ENCODE measurements around the gene ABCC5. TPM values are rescaled to one million over a fixed set of nuclear protein-coding genes. Genes with fewer than 3 reads are reported as not detected.
"Not testable (repeated sequence)": the region's sequence is repeated elsewhere in the genome, so short reads cannot be mapped to it uniquely, and the experiment has no call there.

Gene ABCC5
- total RNA-seq, 3 donors from 2014 or later: 10.0 to 12.5 (median 12.4) TPM

GRCh38 chr3:184030536-184030935 lies 12.9 kb upstream of the ABCC5 start:
- H3K4me1 Mint-ChIP-seq (ENCODE audit: low read depth): no peaks in the 10 kb centered on the region
- H3K36me3 Mint-ChIP-seq (ENCODE audit: insufficient read depth): no peaks in the 10 kb centered on the region
- no peak for DNase-seq
- no peak for ATAC-seq
- peaks cover 6% of the 10 kb centered on the region for H3K27me3 Mint-ChIP-seq (ENCODE audit: low read depth)
- H3K9me3 Mint-ChIP-seq: peaks cover 5% of the 10 kb centered on the region
- no peak overlapping the region for H3K4me3 Mint-ChIP-seq

GRCh38 chr3:184029443-184029842 lies 11.8 kb upstream of the ABCC5 start:
- H3K9me3 Mint-ChIP-seq: peaks cover 5% of the 10 kb centered on the region
- no peaks in the 10 kb centered on the region for H3K36me3 Mint-ChIP-seq (ENCODE audit: insufficient read depth)
- ATAC-seq (no peak), DNase-seq (no peak)
- H3K4me1 Mint-ChIP-seq (ENCODE audit: low read depth): no peaks in the 10 kb centered on the region
- H3K27me3 Mint-ChIP-seq (ENCODE audit: low read depth): peaks cover 9% of the 10 kb centered on the region
- no peak overlapping the region for H3K4me3 Mint-ChIP-seq

DNA sequence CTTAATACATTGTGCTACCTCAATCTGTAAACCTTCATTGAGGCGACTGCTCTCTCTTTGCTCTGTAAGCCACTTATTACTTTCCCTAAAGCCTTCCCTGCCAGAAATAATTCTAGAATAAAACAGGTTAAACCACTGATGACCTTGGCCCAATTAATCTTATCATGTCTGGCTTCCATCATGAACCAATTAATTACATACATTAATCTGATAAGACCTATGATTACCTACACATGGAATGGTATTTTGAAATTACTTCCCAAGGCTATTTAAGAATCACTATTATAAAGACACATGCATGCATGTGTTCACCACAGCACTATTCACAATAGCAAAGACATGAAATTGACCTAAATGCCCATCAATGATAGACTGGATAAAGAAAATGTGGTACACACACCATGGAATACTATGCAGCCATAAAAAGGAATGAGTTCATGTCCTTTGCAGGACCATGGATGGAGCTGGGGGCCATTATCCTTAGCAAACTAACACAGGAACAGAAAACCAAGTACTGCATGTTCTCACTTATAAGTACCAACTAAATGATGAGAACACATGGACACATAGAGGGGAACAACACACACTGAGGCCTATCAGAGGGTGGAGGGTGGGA lies 10.7 kb upstream of the ABCC5 start:
- not testable (repeated sequence) for H3K4me3 Mint-ChIP-seq; H3K4me1 Mint-ChIP-seq (ENCODE audit: low read depth); DNase-seq; H3K9me3 Mint-ChIP-seq; ATAC-seq; H3K36me3 Mint-ChIP-seq (ENCODE audit: insufficient read depth)
- peaks cover 12% of the 10 kb centered on the region for H3K27me3 Mint-ChIP-seq (ENCODE audit: low read depth)

GRCh38 chr3:184025256-184025655 lies 7.6 kb upstream of the ABCC5 start:
- H3K27me3 Mint-ChIP-seq (ENCODE audit: low read depth): peaks cover 20% of the 10 kb centered on the region
- H3K36me3 Mint-ChIP-seq (ENCODE audit: insufficient read depth); DNase-seq; ATAC-seq; H3K4me1 Mint-ChIP-seq (ENCODE audit: low read depth); H3K9me3 Mint-ChIP-seq; H3K4me3 Mint-ChIP-seq: not testable (repeated sequence)

DNA sequence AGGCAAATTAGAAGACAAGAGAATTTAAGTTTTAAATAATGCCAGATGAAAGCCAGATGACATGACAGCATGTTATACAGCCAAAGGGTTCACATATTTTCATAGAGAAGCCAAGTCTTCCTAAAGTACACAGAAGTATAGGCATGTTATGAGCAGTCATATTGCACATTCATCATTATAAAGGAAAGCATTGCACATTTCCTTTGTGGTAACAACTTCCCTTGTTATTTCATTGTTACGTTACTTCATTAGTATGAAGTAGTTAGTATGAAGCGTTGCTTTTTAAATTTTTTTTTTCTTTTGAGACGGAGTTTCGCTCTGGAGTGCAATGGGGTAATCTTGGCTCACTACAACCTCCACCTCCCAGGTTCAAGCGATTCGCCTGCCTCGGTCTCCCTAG lies 4.6 kb upstream of the ABCC5 start:
- Mint-ChIP-seq H3K9me3 (no peaks in the 10 kb centered on the region), H3K4me3 (no peak overlapping the region), H3K36me3 (ENCODE audit: insufficient read depth) (no peaks in the 10 kb centered on the region), H3K27me3 (ENCODE audit: low read depth) (peaks cover 20% of the 10 kb centered on the region), H3K4me1 (ENCODE audit: low read depth) (peaks cover 11% of the 10 kb centered on the region)
- no peak for ATAC-seq
- no peak for DNase-seq

DNA sequence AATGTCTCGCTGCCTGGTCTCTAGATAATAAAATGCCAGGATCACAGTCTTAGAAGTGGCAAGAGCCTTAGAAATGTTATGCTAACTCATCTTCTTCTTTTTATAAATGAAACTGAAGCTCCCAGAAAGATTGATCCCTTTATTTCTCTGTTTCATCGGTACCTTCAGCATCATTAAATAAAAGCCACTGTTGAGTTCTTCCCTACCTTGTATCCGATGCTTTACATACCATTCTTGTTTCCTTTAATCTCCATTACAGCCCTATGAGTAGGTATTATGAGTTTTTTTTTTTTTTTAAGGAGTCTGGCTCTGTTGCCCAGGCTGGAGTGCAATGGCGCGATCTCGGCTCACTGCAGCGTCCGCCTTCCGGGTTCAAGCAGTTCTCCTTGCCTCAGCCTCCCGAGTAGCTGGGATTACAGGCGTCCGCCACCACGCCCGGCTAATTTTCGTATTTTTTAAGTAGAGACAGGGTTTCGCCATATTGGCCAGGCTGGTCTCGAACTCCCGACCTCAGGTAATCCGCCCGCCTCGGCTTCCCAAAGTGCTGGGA lies 815 bp upstream of the ABCC5 start:
- Mint-ChIP-seq H3K36me3 (ENCODE audit: insufficient read depth) (peaks cover 2% of the 10 kb centered on the region), H3K9me3 (no peaks in the 10 kb centered on the region), H3K4me1 (ENCODE audit: low read depth) (peaks cover 26% of the 10 kb centered on the region), H3K4me3 (peak overlapping the region; percentile 99), H3K27me3 (ENCODE audit: low read depth) (peaks cover 8% of the 10 kb centered on the region)
- DNase-seq (no peak), ATAC-seq (no peak)

DNA sequence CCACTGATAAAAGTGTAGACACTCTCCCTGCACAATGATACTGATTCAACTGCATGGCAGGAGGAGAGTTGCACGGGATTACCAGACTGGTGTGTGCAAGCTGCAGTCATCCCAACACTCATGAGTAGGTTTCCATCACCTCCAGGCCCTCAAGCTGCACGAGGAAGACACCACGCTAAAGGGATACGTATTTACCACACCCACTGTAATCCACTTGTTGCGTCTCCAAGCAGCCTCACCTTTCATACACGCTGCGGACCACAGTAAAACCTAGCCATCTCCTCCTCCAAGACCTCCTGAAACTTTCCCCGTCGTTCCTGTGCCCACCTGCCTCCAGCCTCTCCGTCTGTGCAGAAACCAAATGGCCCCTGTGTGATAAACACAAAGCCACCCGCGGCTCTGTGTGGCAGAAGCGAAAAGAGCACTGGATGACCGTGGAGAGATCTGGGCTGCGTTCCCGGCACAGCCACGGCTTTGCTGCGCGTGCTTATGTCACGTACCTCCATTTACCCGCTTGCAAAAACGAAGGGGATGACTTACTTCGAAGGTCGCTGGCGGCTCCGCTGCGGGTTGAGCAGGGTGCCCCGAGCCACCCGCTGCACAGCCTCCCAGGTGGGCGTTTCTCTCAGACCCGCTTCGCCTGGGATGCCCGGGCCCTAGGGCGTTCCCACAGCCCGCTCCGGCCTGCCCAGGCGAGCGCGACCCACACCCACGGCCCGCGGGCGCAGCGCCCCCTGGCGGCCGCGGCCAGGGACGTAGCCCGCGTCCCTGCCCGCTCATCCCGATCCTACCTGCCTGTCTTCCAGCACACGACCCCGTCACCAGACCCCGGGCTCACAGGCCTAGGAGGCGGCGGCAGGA lies 643 bp downstream of the ABCC5 start:
- Mint-ChIP-seq H3K4me3 (peak overlapping the region; percentile 99), H3K27me3 (ENCODE audit: low read depth) (peaks cover 6% of the 10 kb centered on the region), H3K9me3 (no peaks in the 10 kb centered on the region), H3K4me1 (ENCODE audit: low read depth) (peaks cover 26% of the 10 kb centered on the region), H3K36me3 (ENCODE audit: insufficient read depth) (peaks cover 10% of the 10 kb centered on the region)
- DNase-seq (peak; percentile 25), ATAC-seq (peak; percentile 79 to 86)

DNA sequence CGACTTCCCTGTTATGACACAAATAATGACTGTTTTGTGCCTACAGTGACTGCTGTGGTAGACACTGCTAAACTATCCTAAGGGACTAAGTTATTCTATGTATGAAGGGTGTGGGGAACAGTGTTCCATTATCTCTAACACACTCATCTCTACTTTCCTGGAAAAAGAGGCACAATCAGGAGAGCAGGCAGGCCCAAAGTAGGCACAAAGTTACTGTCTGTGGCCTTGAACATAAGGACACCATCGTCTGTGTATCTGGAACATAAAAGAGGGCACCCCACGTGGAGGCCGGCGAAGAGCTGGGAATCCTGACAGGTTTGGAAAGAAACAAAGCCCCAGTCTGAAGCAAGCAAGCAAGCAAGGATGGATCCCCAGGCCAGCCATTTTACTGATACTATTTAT lies 1.5 kb downstream of the ABCC5 start:
- no peak for DNase-seq
- Mint-ChIP-seq H3K36me3 (ENCODE audit: insufficient read depth) (peaks cover 10% of the 10 kb centered on the region), H3K9me3 (no peaks in the 10 kb centered on the region), H3K27me3 (ENCODE audit: low read depth) (peaks cover 3% of the 10 kb centered on the region), H3K4me1 (ENCODE audit: low read depth) (peaks cover 26% of the 10 kb centered on the region), H3K4me3 (peak overlapping the region; percentile 99)
- no peak for ATAC-seq

GRCh38 chr3:184015381-184016019 lies 2.2 kb downstream of the ABCC5 start:
- Mint-ChIP-seq H3K4me3 (peak overlapping the region; percentile 99), H3K36me3 (ENCODE audit: insufficient read depth) (peaks cover 16% of the 10 kb centered on the region), H3K4me1 (ENCODE audit: low read depth) (peaks cover 26% of the 10 kb centered on the region), H3K9me3 (no peaks in the 10 kb centered on the region), H3K27me3 (ENCODE audit: low read depth) (no peaks in the 10 kb centered on the region)
- no peak for ATAC-seq
- no peak for DNase-seq

GRCh38 chr3:184011937-184012889 lies 5.5 kb downstream of the ABCC5 start:
- DNase-seq (no peak), ATAC-seq (no peak)
- H3K4me3 Mint-ChIP-seq: no peak overlapping the region
- H3K9me3 Mint-ChIP-seq: no peaks in the 10 kb centered on the region
- no peaks in the 10 kb centered on the region for H3K27me3 Mint-ChIP-seq (ENCODE audit: low read depth)
- peaks cover 22% of the 10 kb centered on the region for H3K36me3 Mint-ChIP-seq (ENCODE audit: insufficient read depth)
- H3K4me1 Mint-ChIP-seq (ENCODE audit: low read depth): peaks cover 17% of the 10 kb centered on the region

DNA sequence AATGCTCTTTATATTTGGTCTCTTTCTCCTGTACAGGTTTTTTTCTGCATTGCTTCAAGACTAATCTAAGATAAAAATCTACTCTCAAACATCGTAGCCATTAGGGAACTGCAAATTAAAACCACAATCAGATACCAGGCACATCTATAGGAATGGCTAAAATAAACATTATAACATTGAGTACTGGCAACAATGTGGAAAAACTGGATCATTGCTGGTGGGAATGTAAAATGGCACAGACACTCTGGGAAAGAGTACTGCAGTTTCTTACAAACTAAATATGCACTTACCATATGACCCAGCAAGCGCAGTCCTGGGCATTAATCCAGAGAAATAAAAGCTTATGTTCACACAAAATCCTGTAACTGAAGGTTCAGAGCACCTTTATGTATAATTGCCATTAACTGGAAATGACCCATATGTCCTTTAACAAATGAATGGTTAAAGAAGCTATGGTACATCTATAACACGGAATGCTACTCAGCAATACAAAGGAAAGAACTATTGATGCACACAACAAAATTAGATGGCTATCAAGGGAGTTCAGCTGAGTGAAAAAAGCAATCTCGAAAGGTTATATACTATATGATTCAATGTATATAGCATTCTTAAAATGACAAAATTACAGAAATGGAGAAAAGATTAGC lies 6.3 kb downstream of the ABCC5 start:
- H3K27me3 Mint-ChIP-seq (ENCODE audit: low read depth): no peaks in the 10 kb centered on the region
- no peak for ATAC-seq
- peaks cover 22% of the 10 kb centered on the region for H3K36me3 Mint-ChIP-seq (ENCODE audit: insufficient read depth)
- peaks cover 13% of the 10 kb centered on the region for H3K4me1 Mint-ChIP-seq (ENCODE audit: low read depth)
- no peak for DNase-seq
- no peaks in the 10 kb centered on the region for H3K9me3 Mint-ChIP-seq
- H3K4me3 Mint-ChIP-seq: no peak overlapping the region

GRCh38 chr3:184008161-184008560 lies 9.5 kb downstream of the ABCC5 start:
- Mint-ChIP-seq H3K4me3 (no peak overlapping the region), H3K9me3 (no peaks in the 10 kb centered on the region), H3K27me3 (ENCODE audit: low read depth) (no peaks in the 10 kb centered on the region), H3K36me3 (ENCODE audit: insufficient read depth) (peaks cover 26% of the 10 kb centered on the region), H3K4me1 (ENCODE audit: low read depth) (peaks cover 12% of the 10 kb centered on the region)
- no peak for DNase-seq
- ATAC-seq: no peak

DNA sequence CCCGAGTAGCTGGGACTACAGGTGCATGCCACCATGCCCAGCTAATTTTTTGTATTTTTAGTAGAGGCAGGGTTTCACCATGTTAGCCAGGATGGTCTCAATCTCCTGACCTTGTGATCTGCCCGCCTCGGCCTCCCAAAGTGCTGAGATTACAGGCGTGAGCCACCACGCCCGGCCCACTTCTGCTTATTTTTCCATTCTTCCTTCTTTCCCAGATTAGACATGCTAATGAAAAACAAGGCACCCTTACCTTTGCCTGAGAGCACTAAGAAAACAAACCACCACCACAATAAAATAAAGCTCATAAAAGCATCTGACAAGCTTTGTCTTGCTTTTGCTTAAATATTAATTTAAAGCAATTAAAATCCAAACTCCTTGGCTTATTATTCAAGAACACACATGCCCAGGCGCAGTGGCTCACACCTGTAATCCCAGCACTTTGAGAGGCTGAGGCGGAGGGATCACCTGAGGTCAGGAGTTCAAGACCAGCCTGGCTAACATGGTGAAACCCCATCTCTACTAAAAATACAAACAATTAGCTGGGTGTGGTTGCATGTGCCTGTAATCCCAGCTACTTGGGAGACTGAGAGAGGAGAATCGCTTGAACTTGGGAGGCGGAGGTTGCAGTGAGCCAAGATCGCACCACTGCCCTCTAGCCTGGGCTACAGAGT lies 10.4 kb downstream of the ABCC5 start:
- Mint-ChIP-seq H3K36me3 (ENCODE audit: insufficient read depth) (peaks cover 21% of the 10 kb centered on the region), H3K4me1 (ENCODE audit: low read depth) (peaks cover 12% of the 10 kb centered on the region)
- not testable (repeated sequence) for H3K9me3 Mint-ChIP-seq; H3K4me3 Mint-ChIP-seq; DNase-seq; ATAC-seq; H3K27me3 Mint-ChIP-seq (ENCODE audit: low read depth)

Measured in activated T-cell treated with anti-CD3 and anti-CD28 coated beads, Interleukin-2, amount 50 U/mL, for 4 hours (primary cell).